AG09309 (cell line): ENCODE results near the gene SYTL3.

Experiments used
- DNase-seq: peaks from one replicate; pipeline ENCODE4 v3.0.0-alpha.2; 2010; ENCODE audit warnings: low read depth
- H3K4me3 ChIP-seq: 2 replicates; pipeline ENCODE4 v1.5.1; 2011; ENCODE audit warnings: mild to moderate bottlenecking, low read depth, low read length, moderate library complexity; ENCODE audit not compliant: control insufficient read depth
- CTCF ChIP-seq: IDR thresholded peaks from 2 replicates; pipeline ENCODE4 v1.5.1; 2011; ENCODE audit warnings: mild to moderate bottlenecking, low read depth, low read length, inconsistent platforms; ENCODE audit not compliant: insufficient read depth, control insufficient read depth; ENCODE audit errors: missing control alignments

Gene SYTL3

GRCh38 chr6:158705386-158706126 is 55.7 kb downstream of the SYTL3 start:
- no peak overlapping the region for H3K4me3 ChIP-seq
- DNase-seq: no peak
- TF ChIP-seq CTCF: no peak

- TF ChIP-seq CTCF: peak; percentile 64
- H3K4me3 ChIP-seq: no peak overlapping the region
- no peak for DNase-seq
These were observed 56.6 kb downstream of the SYTL3 start for GRCh38 chr6:158706369-158706982.

GRCh38 chr6:158707120-158707820 is 57.4 kb downstream of the SYTL3 start:
- DNase-seq: no peak
- H3K4me3 ChIP-seq: no peak overlapping the region
- no peak for TF ChIP-seq CTCF

GRCh38 chr6:158707821-158708195 is 58.0 kb downstream of the SYTL3 start:
- H3K4me3 ChIP-seq: no peak overlapping the region
- TF ChIP-seq CTCF: no peak
- no peak for DNase-seq

GRCh38 chr6:158708239-158708638 is 58.4 kb downstream of the SYTL3 start:
- DNase-seq: no peak
- TF ChIP-seq CTCF: peak; percentile 24
- H3K4me3 ChIP-seq: no peak overlapping the region

GRCh38 chr6:158709809-158710208 is 60.0 kb downstream of the SYTL3 start:
- no peak overlapping the region for H3K4me3 ChIP-seq
- TF ChIP-seq CTCF: no peak
- no peak for DNase-seq
